ENCODE data around the gene PLAC9. TPM values are rescaled to one million over a fixed set of nuclear protein-coding genes. Genes with fewer than 3 reads are reported as not detected.
A peak's percentile ranks its signal among the peaks of the same experiment; 100 is the strongest.
"Not testable (repeated sequence)": the region's sequence is repeated elsewhere in the genome, so short reads cannot be mapped to it uniquely, and the experiment has no call there.

The PLAC9 gene
- total RNA-seq, 1 donor from 2014 or later = not detected

- Mint-ChIP-seq H3K36me3 (no peaks in the 10 kb centered on the region), H3K27me3 (ENCODE audit: insufficient read depth, low read depth) (peaks cover 15% of the 10 kb centered on the region), H3K4me1 (peaks cover 23% of the 10 kb centered on the region), H3K4me3 (peak overlapping the region; percentile 81), H3K9me3 (no peaks in the 10 kb centered on the region), H3K27ac (no peak overlapping the region)
- H3K9me3 ChIP-seq (ENCODE audit: low read depth) = no peaks in the 10 kb centered on the region
- H3K79me2 ChIP-seq (ENCODE audit: low read depth) = no peaks in the 10 kb centered on the region
- no peak overlapping the region for H3K9ac ChIP-seq
- no peaks in the 10 kb centered on the region for H4K20me1 ChIP-seq (ENCODE audit: low read depth)
- H3K4me1 ChIP-seq = peaks cover 10% of the 10 kb centered on the region
- peaks cover 7% of the 10 kb centered on the region for H3F3A ChIP-seq (ENCODE audit: low read depth)
- peak overlapping the region; percentile 92 for H3K4me2 ChIP-seq
- DNase-seq (ENCODE audit: low spot score) = no peak
- TF ChIP-seq EZH2phosphoT487 (IDR thresholded peaks at IDR 0.05) = no peak
- no peak for TF ChIP-seq EZH2 (IDR thresholded peaks at IDR 0.05)
- TF ChIP-seq CTCF (IDR thresholded peaks at IDR 0.05) = no peak
- peak overlapping the region; percentile 70 for H3K4me3 ChIP-seq
- H3K27me3 ChIP-seq = peaks cover 35% of the 10 kb centered on the region
- peak overlapping the region; percentile 96 for H2AFZ ChIP-seq (replicated peaks)
- H3K27ac ChIP-seq = no peak overlapping the region
- no peaks in the 10 kb centered on the region for H3K36me3 ChIP-seq
Measured at GRCh38 chr10:80133206-80133605, 676 bp downstream of the PLAC9 start.

- H3K27ac Mint-ChIP-seq; H3K4me2 ChIP-seq; H3K36me3 Mint-ChIP-seq; DNase-seq (ENCODE audit: low spot score); H3K9me3 ChIP-seq (ENCODE audit: low read depth); H3K36me3 ChIP-seq; H2AFZ ChIP-seq (replicated peaks); H3K9ac ChIP-seq; H3K9me3 Mint-ChIP-seq; H3K79me2 ChIP-seq (ENCODE audit: low read depth); H3K4me3 ChIP-seq; H3F3A ChIP-seq (ENCODE audit: low read depth); H4K20me1 ChIP-seq (ENCODE audit: low read depth); H3K27ac ChIP-seq: not testable (repeated sequence)
- peaks cover 10% of the 10 kb centered on the region for H3K4me1 ChIP-seq
- Mint-ChIP-seq H3K4me1 (peaks cover 25% of the 10 kb centered on the region), H3K4me3 (peak overlapping the region; percentile 81), H3K27me3 (ENCODE audit: insufficient read depth, low read depth) (peaks cover 15% of the 10 kb centered on the region)
- peaks cover 35% of the 10 kb centered on the region for H3K27me3 ChIP-seq
Measured at GRCh38 chr10:80133687-80134086, 1.2 kb downstream of the PLAC9 start.

- Histone ChIP-seq H3K4me2 (no peak overlapping the region), H3K4me1 (peaks cover 10% of the 10 kb centered on the region), H3K27me3 (peaks cover 34% of the 10 kb centered on the region), H3K79me2 (ENCODE audit: low read depth) (no peaks in the 10 kb centered on the region), H3K36me3 (no peaks in the 10 kb centered on the region), H2AFZ (replicated peaks) (no peak overlapping the region), H3K4me3 (no peak overlapping the region), H3K9me3 (ENCODE audit: low read depth) (no peaks in the 10 kb centered on the region), H3F3A (ENCODE audit: low read depth) (peaks cover 7% of the 10 kb centered on the region), H3K9ac (no peak overlapping the region), H4K20me1 (ENCODE audit: low read depth) (no peaks in the 10 kb centered on the region), H3K27ac (no peak overlapping the region)
- H3K4me3 Mint-ChIP-seq = no peak overlapping the region
- no peak for DNase-seq (ENCODE audit: low spot score)
- no peaks in the 10 kb centered on the region for H3K36me3 Mint-ChIP-seq
- no peaks in the 10 kb centered on the region for H3K9me3 Mint-ChIP-seq
- TF ChIP-seq EZH2phosphoT487 (IDR thresholded peaks at IDR 0.05) (no peak), EZH2 (IDR thresholded peaks at IDR 0.05) (no peak), CTCF (IDR thresholded peaks at IDR 0.05) (no peak)
- H3K27me3 Mint-ChIP-seq (ENCODE audit: insufficient read depth, low read depth) = peaks cover 15% of the 10 kb centered on the region
- no peak overlapping the region for H3K27ac Mint-ChIP-seq
- H3K4me1 Mint-ChIP-seq = peaks cover 25% of the 10 kb centered on the region
Measured at GRCh38 chr10:80136134-80136571, 3.6 kb downstream of the PLAC9 start.

GRCh38 chr10:80137031-80137862 lies 4.7 kb downstream of the PLAC9 start:
- peak; percentile 11 for DNase-seq (ENCODE audit: low spot score)
- H3K36me3 Mint-ChIP-seq = no peaks in the 10 kb centered on the region
- peaks cover 10% of the 10 kb centered on the region for H3K4me1 ChIP-seq
- H3K79me2 ChIP-seq (ENCODE audit: low read depth) = no peaks in the 10 kb centered on the region
- H2AFZ ChIP-seq (replicated peaks) = peak overlapping the region; percentile 72
- no peak overlapping the region for H3K27ac ChIP-seq
- no peaks in the 10 kb centered on the region for H3K9me3 Mint-ChIP-seq
- H3K27ac Mint-ChIP-seq = peak overlapping the region; percentile 69
- H3K27me3 ChIP-seq = peaks cover 23% of the 10 kb centered on the region
- no peak overlapping the region for H3K4me3 Mint-ChIP-seq
- peaks cover 9% of the 10 kb centered on the region for H3K27me3 Mint-ChIP-seq (ENCODE audit: insufficient read depth, low read depth)
- no peaks in the 10 kb centered on the region for H4K20me1 ChIP-seq (ENCODE audit: low read depth)
- H3K9ac ChIP-seq = no peak overlapping the region
- H3K4me2 ChIP-seq = no peak overlapping the region
- no peaks in the 10 kb centered on the region for H3F3A ChIP-seq (ENCODE audit: low read depth)
- peaks cover 17% of the 10 kb centered on the region for H3K4me1 Mint-ChIP-seq
- H3K9me3 ChIP-seq (ENCODE audit: low read depth) = no peaks in the 10 kb centered on the region
- no peaks in the 10 kb centered on the region for H3K36me3 ChIP-seq
- no peak overlapping the region for H3K4me3 ChIP-seq
- TF ChIP-seq EZH2phosphoT487 (IDR thresholded peaks at IDR 0.05) (no peak), CTCF (IDR thresholded peaks at IDR 0.05) (no peak), EZH2 (IDR thresholded peaks at IDR 0.05) (no peak)

Data from neural progenitor cell (in vitro differentiated cells).